ENCODE results near the gene ARID3C.

DNA sequence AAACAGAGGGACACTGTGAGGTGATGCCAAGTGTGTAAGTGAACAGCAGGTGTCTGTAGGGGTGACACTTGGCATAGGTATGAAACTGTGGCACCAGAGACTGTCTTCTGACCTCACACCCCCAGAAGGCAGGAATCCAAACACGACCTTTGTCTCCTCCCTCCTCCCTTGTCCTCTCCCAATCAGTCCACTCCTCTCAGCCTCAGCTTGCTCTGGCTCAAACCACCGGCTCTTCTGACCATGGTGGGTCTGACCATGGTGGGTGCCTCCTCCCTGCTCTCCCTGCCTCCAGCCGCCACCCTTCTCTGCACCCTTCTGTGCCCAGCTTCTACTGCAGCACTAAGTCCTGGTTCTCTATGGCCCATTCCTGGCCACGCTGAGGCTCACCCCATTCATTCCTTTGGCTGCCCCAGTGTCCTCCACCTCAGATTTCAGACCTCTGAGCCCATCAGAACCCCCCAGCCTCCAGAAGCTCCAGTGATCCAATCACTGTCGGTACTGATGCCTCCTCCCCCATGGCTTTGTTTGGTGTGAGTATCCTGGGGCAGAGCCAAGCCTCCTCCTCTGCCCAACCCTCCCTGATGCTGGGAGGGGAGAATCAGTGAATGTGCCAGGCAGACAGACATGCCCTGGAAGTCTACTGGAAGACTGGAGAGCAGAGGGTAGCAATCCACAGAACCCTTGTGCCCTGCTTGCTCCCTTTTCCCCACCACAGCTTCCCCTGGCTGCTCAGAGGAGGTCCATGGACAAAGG is 1.7 kb upstream of the ARID3C start:
- TF ChIP-seq EZH2phosphoT487 (IDR thresholded peaks at IDR 0.05; ENCODE audit: insufficient read depth, low read depth), result no peak
- no peak for TF ChIP-seq EZH2 (IDR thresholded peaks at IDR 0.05; ENCODE audit: insufficient read depth, poor library complexity, severe bottlenecking)
